NOMO-1 treated with DMSO at 0.1 percent for 48 hours (cell line): ENCODE results near the gene TTF2.
A peak's percentile ranks its signal among the peaks of the same experiment; 100 is the strongest.
"Not testable (repeated sequence)": the region's sequence is repeated elsewhere in the genome, so short reads cannot be mapped to it uniquely, and the experiment has no call there.

Experiments
- DNase-seq: peaks from one replicate; lab custom pipeline; 2025; ENCODE audit not compliant: unreplicated experiment; lab: John Stamatoyannopoulos, UW

Gene TTF2

GRCh38 chr1:117119144-117119543 lies 59.0 kb downstream of the TTF2 start:
- DNase-seq = not testable (repeated sequence)

- no peak for DNase-seq
Observed at GRCh38 chr1:117120774-117121588, 60.9 kb downstream of the TTF2 start.

GRCh38 chr1:117121589-117122329 lies 61.6 kb downstream of the TTF2 start, which contains the start of gene TRIM45:
Gene TRIM45, minus strand, starts transcription at chr1:117121749. Its CDS starts 548 bp downstream, at chr1:117121201.
- DNase-seq = peak; percentile 93

- no peak for DNase-seq
Observed at GRCh38 chr1:117122330-117123025, 62.4 kb downstream of the TTF2 start.

- no peak for DNase-seq
Observed at GRCh38 chr1:117123274-117123673, 63.1 kb downstream of the TTF2 start.

GRCh38 chr1:117124661-117125060 lies 64.5 kb downstream of the TTF2 start:
- no peak for DNase-seq

GRCh38 chr1:117127795-117128194 lies 67.7 kb downstream of the TTF2 start:
- DNase-seq = no peak

- peak; percentile 51 for DNase-seq
Observed at GRCh38 chr1:117128323-117129079, 68.4 kb downstream of the TTF2 start.

GRCh38 chr1:117130526-117130925 lies 70.4 kb downstream of the TTF2 start:
- no peak for DNase-seq

- no peak for DNase-seq
Observed at GRCh38 chr1:117135329-117135728, 75.2 kb downstream of the TTF2 start.

- no peak for DNase-seq
Observed at GRCh38 chr1:117136749-117137148, 76.6 kb downstream of the TTF2 start.

GRCh38 chr1:117137281-117137855 lies 77.2 kb downstream of the TTF2 start:
- no peak for DNase-seq

GRCh38 chr1:117138106-117138505 lies 78.0 kb downstream of the TTF2 start:
- no peak for DNase-seq

GRCh38 chr1:117138561-117138960 lies 78.4 kb downstream of the TTF2 start:
- no peak for DNase-seq

- DNase-seq = no peak
Observed at GRCh38 chr1:117142200-117142599, 82.1 kb downstream of the TTF2 start.

GRCh38 chr1:117143172-117143571 lies 83.0 kb downstream of the TTF2 start:
- DNase-seq = no peak

GRCh38 chr1:117143871-117144270 lies 83.7 kb downstream of the TTF2 start:
- DNase-seq = no peak

GRCh38 chr1:117146072-117146471 lies 85.9 kb downstream of the TTF2 start:
- no peak for DNase-seq

GRCh38 chr1:117146575-117147340 lies 86.6 kb downstream of the TTF2 start:
- DNase-seq = no peak

GRCh38 chr1:117147341-117147831 lies 87.3 kb downstream of the TTF2 start:
- no peak for DNase-seq
